Mammary microvascular endothelial cell (primary cell): ENCODE results near the gene PLIN4. TPM values are rescaled to one million over a fixed set of nuclear protein-coding genes. Genes with fewer than 3 reads are reported as not detected.

Source experiments
- total RNA-seq: library from RNA; depleted of rRNA; stranded (reverse); fragments of >200 nt; gene quantifications from 2 replicates; pipeline ENCODE4 v1.2.3, GENCODE V29; 2015

The PLIN4 gene
- 0.07 and 0.20 TPM in 2 replicates for total RNA-seq

GRCh38 chr19:4518345-4519171, at the start of gene PLIN4:
Gene PLIN4 (minus strand): TSS chr19:4518486. CDS start chr19:4518272, 214 bp downstream.

GRCh38 chr19:4559569-4559968, 41.3 kb upstream of the PLIN4 start, which contains the start of gene SEMA6B:
Gene SEMA6B (minus strand): TSS chr19:4559684. CDS start chr19:4558457, 1,227 bp downstream.

GRCh38 chr19:4539693-4540581, 21.7 kb upstream of the PLIN4 start, which contains the start of gene LRG1:
Gene LRG1 (minus strand): TSS chr19:4540036. CDS start chr19:4540013, 23 bp downstream.

GRCh38 chr19:4534836-4535658, 16.8 kb upstream of the PLIN4 start, which contains the start of gene PLIN5:
Gene PLIN5 (minus strand): TSS chr19:4535224. CDS start chr19:4534074, 1,150 bp downstream.

GRCh38 chr19:4472174-4472974, 45.9 kb downstream of the PLIN4 start, which contains the start of gene HDGFL2:
Gene HDGFL2 (plus strand): TSS chr19:4472297. CDS start chr19:4472351, 54 bp downstream.

GRCh38 chr19:4457654-4458395, 60.5 kb downstream of the PLIN4 start, which contains the start of gene UBXN6:
Gene UBXN6 (minus strand): TSS chr19:4457794. CDS start chr19:4457697, 97 bp downstream.

Other genes starting within 250 kb of the PLIN4 start
- not detected in 2 replicates for gene SHD, start 239.2 kb downstream of the PLIN4 start, total RNA-seq
- not detected in 2 replicates for gene TMIGD2, start 216.1 kb downstream of the PLIN4 start, total RNA-seq
- 7.9 and 9.6 TPM in 2 replicates for gene FSD1, start 213.9 kb downstream of the PLIN4 start, total RNA-seq
- 27.2 and 30.9 TPM in 2 replicates for gene STAP2, start 179.7 kb downstream of the PLIN4 start, total RNA-seq
- gene MPND, start 174.9 kb downstream of the PLIN4 start, total RNA-seq = 2.8 and 4.5 TPM in 2 replicates
- gene SH3GL1, start 117.9 kb downstream of the PLIN4 start, total RNA-seq = 104 and 115 TPM in 2 replicates
- 20.3 and 22.4 TPM in 2 replicates for gene CHAF1A, start 115.8 kb downstream of the PLIN4 start, total RNA-seq
- 54.2 and 61.9 TPM in 2 replicates for gene UBXN6, start 60.7 kb downstream of the PLIN4 start, total RNA-seq
- 69.2 and 73.0 TPM in 2 replicates for gene HDGFL2, start 46.2 kb downstream of the PLIN4 start, total RNA-seq
- 0.07 TPM in 1 of 2 replicates, not detected in the other for gene PLIN5, start 16.7 kb upstream of the PLIN4 start, total RNA-seq
- gene LRG1, start 21.6 kb upstream of the PLIN4 start, total RNA-seq = 0.73 and 0.79 TPM in 2 replicates
- 176 and 187 TPM in 2 replicates for gene SEMA6B, start 41.2 kb upstream of the PLIN4 start, total RNA-seq
- gene TNFAIP8L1, start 121.0 kb upstream of the PLIN4 start, total RNA-seq = 16.3 and 16.8 TPM in 2 replicates
- 188 and 208 TPM in 2 replicates for gene MYDGF, start 151.9 kb upstream of the PLIN4 start, total RNA-seq
- 91.9 and 113 TPM in 2 replicates for gene DPP9, start 205.4 kb upstream of the PLIN4 start, total RNA-seq